ENCODE results near the gene UBE2G1. TPM values are rescaled to one million over a fixed set of nuclear protein-coding genes. Genes with fewer than 3 reads are reported as not detected.

Gene UBE2G1
- total RNA-seq, 4 donors from 2014 or later = 16.5 to 51.8 (median 33.9) TPM

DNA sequence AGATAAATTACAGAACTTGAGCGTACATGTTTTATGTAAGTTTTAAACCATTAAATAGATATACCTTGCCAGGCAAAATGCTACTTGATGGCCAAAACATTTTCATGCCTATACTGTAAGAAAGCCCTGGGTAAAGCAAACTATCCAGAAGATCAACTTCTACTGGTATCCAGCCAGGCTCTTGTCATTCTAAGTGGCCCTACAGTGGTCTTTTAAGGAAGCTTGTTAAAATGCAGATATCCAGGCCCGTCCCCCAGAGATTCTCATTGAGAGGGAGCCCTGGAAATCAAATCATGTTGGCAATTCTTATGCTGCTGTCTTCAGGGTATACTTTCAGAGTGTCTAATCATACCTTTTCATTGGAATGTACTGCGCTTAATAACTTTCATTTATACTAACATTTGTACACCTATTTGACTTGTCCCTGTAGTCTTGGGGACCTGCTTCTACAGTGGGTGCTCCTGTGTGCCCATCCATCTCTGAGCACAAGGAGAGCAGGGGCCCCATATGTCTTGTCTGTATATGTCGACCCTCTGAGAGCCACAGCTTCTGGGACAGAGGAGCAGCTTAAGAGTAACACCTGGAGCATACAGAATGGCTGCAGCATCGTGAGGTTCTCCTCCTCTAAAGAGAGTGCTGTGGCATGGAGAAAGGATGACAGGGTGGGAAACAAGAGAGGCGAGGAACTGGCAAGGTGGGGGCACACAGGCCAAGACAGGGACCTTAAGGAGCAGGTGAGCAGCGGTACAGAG, 59.1 kb downstream of the UBE2G1 start:
- intact Hi-C loops (cut with DNase I; ENCODE audit: low total_unique reads) = no loop called here
- TF ChIP-seq, protein P1, sequence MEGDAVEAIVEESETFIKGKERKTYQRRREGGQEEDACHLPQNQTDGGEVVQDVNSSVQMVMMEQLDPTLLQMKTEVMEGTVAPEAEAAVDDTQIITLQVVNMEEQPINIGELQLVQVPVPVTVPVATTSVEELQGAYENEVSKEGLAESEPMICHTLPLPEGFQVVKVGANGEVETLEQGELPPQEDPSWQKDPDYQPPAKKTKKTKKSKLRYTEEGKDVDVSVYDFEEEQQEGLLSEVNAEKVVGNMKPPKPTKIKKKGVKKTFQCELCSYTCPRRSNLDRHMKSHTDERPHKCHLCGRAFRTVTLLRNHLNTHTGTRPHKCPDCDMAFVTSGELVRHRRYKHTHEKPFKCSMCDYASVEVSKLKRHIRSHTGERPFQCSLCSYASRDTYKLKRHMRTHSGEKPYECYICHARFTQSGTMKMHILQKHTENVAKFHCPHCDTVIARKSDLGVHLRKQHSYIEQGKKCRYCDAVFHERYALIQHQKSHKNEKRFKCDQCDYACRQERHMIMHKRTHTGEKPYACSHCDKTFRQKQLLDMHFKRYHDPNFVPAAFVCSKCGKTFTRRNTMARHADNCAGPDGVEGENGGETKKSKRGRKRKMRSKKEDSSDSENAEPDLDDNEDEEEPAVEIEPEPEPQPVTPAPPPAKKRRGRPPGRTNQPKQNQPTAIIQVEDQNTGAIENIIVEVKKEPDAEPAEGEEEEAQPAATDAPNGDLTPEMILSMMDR (IDR thresholded peaks at IDR 0.05) = no peak
- TF ChIP-seq POLR2A (IDR thresholded peaks at IDR 0.05) = no peak
- Histone ChIP-seq H3K4me3 (no peak overlapping the region), H3K36me3 (no peaks in the 10 kb centered on the region), H3K4me1 (peaks cover 0 to 7% of the 10 kb centered on the region in 2 donors), H3K27ac (no peak overlapping the region), H3K9me3 (no peaks in the 10 kb centered on the region), H3K27me3 (no peaks in the 10 kb centered on the region)
- no peak for DNase-seq

DNA sequence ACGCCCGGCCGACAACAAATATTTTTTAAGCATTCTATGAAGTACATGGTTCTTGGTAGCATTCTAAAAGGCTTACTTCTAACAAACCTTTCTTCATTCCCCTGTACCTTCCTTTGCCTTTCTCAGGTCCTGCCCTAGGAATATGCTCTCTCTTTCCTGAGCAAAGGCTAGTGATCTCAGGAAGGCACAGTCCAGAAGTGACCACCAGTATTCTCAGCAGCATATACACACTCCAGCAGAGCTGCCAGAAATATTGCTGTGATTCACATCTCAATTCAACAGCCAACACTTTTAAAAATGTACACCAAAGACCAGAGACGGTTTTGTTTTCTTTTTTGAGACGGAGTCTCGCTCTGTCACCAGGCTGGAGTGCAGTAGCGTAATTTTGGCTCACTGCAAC, 61.3 kb downstream of the UBE2G1 start:
- H3K27ac ChIP-seq = no peak overlapping the region
- H3K9me3 ChIP-seq = no peaks in the 10 kb centered on the region
- H3K4me3 ChIP-seq = no peak overlapping the region
- peaks cover 0 to 2% of the 10 kb centered on the region in 2 donors for H3K4me1 ChIP-seq
- intact Hi-C loops (cut with DNase I; ENCODE audit: low total_unique reads) = no loop called here
- no peak for DNase-seq
- H3K36me3 ChIP-seq = no peaks in the 10 kb centered on the region
- TF ChIP-seq, protein P1 (IDR thresholded peaks at IDR 0.05) = no peak
- TF ChIP-seq POLR2A (IDR thresholded peaks at IDR 0.05) = no peak
- no peaks in the 10 kb centered on the region for H3K27me3 ChIP-seq

DNA sequence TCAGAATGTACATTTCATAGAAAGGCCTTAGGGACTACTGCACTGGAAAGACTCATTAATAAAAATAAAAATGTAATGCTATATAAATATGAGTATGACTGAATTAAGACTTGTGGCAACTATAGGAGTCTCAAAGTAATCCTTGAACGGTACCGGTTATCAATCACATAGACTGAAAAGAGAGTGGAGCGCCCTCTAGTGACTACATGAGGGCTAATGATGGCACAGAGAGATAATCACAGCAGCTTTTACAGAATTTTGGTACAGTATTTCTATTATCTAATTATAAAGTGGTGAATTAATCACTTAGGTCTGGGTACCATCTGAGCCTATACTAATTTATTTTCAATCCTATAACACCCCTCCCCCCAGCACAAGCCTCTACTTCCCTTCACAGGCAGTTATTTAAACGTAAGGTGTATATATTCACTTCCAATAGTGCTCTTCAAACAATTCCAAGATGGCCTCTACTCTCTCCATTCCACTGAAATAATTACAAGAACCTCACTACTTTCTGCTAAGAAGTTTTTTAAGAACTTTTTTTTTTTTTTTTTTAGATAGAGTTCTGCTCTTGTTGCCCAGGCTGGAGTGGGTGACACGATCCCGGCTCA, 62.0 kb downstream of the UBE2G1 start:
- Histone ChIP-seq H3K27me3 (no peaks in the 10 kb centered on the region), H3K4me1 (no peaks in the 10 kb centered on the region), H3K4me3 (no peak overlapping the region), H3K36me3 (no peaks in the 10 kb centered on the region), H3K9me3 (no peaks in the 10 kb centered on the region), H3K27ac (no peak overlapping the region)
- peak; percentile 24 to 46 for DNase-seq
- intact Hi-C loops (cut with DNase I; ENCODE audit: low total_unique reads) = no loop called here
- TF ChIP-seq, protein P1 (IDR thresholded peaks at IDR 0.05) = peak; percentile 53 to 71 (median 62)
- TF ChIP-seq POLR2A (IDR thresholded peaks at IDR 0.05) = no peak

DNA sequence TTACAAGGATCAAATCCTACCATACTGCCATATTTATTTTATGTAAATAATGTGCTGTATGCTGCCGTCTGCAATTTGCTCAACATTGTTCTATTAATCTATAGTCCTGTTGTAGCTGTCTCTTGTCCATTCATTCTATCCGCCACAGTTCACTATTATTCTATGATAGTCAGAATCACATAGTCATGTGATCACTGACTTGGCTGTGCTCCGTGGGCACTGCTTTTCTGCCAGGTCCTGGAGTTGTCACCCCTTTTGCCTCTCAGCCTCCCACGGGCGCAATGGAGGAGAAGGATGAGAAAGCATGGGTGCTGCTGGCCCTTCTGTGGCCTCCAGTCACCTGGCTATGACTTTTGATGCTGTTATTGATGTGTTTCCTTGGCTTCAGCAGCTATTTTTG, 65.4 kb downstream of the UBE2G1 start:
- intact Hi-C loops (cut with DNase I; ENCODE audit: low total_unique reads) = no loop called here
- DNase-seq = no peak
- Histone ChIP-seq H3K4me3 (no peak overlapping the region), H3K27me3 (no peaks in the 10 kb centered on the region), H3K9me3 (no peaks in the 10 kb centered on the region), H3K36me3 (no peaks in the 10 kb centered on the region), H3K27ac (no peak overlapping the region), H3K4me1 (no peaks in the 10 kb centered on the region)
- no peak for TF ChIP-seq POLR2A (IDR thresholded peaks at IDR 0.05)
- TF ChIP-seq, protein P1 (IDR thresholded peaks at IDR 0.05) = no peak

DNA sequence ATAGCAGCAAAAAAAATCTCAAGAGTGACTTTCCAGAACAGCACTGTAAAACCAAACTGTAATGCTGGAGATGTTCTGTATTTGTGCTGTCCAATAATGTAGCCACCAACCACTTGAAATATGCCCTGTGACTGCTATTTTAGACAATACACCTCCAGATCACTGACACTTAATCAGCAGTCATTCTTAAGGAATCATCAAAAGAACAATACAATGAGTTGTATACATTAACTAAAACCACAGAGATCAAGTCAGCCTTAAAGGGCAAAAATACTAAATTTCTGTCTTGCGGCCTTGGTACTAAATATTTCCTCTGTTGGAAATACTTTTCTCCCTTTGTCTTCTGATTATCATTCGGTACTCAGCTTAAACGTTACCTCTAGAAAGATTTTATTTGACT, 69.1 kb downstream of the UBE2G1 start:
- DNase-seq = no peak
- H3K27me3 ChIP-seq = no peaks in the 10 kb centered on the region
- no peak for TF ChIP-seq POLR2A (IDR thresholded peaks at IDR 0.05)
- TF ChIP-seq, protein P1 (IDR thresholded peaks at IDR 0.05) = no peak
- intact Hi-C loops (cut with DNase I; ENCODE audit: low total_unique reads) = no loop called here
- no peaks in the 10 kb centered on the region for H3K4me1 ChIP-seq
- H3K4me3 ChIP-seq = no peak overlapping the region
- H3K9me3 ChIP-seq = no peaks in the 10 kb centered on the region
- H3K27ac ChIP-seq = no peak overlapping the region
- H3K36me3 ChIP-seq = no peaks in the 10 kb centered on the region
